Putamen (tissue), 1 donor: Measurements from ENCODE around the gene TANGO2.

Experiments used
- DNase-seq: peaks from one replicate; pipeline ENCODE4 v3.0.0-alpha.2; 2016; ENCODE audit warnings: low spot score

The TANGO2 gene

DNA sequence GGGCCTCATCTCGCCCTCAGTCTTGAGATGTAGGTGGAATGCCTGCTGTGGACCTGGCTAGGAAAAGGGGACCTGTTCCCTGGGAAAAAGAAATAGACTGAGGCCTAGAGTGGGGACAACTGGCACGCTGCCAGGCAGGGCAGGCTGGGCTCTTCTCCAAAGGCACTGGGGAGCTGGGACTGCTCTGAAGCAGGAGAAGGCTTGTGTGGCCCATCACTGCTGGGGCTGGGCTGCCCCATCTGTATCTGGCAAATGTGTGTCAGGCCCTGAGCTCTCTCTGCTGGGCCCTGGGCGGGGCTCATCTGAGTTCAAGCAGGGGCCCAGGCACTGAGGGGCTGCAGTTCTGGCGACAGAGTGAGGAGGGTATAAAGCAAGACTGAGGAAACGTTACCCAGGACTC is 37.2 kb upstream of the TANGO2 start:
- no peak for DNase-seq

- DNase-seq = no peak
These were observed 36.6 kb upstream of the TANGO2 start for GRCh38 chr22:19984201-19984753.

DNA sequence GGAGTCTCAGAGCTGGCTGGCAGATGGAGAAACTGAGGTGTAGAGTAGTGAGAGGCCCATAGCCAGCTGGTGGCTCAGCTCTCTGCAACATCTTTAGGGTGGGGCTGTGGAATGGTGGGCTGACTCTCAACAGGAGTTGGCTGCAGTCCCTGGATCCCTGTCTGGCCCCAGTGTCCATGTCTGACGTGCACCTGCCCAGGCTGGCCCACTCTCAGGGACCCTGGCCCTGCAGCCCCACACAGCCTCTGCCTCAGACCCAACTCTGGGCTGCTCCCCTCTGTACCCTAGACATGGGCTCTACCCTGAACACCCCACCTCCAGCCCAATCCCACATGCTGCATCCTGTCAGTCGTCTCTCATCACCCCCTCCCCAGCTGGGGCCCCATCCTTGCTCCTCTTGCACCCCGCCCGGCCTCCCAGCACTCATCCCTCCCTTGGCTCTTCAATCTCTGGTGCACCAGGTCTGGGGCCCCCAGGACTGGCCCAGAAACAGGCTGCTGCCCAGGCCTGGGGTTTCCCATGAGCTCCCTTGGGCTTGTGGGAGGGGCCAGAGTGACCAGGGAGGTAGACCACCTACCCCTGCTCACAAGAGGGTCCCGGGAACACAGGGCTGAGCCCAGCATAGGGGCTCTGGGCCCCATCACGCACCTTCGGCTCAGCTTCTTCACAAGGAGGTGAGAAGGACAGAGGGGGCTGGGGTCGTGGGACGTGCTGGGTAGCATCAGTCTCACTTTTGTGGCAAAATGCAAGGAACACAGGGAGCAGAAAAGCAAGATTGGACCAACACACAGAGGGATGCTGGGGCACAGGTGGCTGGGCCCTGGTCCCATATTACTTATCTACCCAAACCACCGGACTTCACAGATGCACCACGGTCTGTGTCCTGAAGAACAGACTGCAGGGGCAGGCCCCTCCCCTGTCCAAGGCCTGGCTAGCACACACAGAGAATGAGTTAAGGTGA is 35.8 kb upstream of the TANGO2 start:
- no peak for DNase-seq

DNA sequence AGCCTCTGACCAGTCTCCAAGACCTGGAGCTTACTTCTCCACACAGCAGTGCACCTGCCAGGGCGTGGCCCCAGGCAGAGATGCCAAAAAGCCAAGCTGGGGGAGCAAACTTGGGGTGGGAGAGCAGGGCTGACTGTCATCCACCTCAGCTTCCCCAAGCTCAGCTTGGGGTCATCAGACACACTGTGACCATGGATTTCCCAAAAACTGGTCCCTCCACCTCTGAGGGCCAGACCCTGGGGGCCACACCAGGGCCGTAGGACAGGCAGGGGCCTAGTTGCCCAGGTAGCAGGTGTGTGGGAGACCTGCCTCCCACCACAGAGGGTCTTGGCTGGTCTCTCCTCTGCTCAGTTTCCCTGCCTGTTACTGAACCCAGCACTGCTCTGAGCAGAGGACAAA is 34.9 kb upstream of the TANGO2 start:
- no peak for DNase-seq

GRCh38 chr22:19986410-19987341 is 34.2 kb upstream of the TANGO2 start:
- DNase-seq = peak; percentile 54

- no peak for DNase-seq
These were observed 33.3 kb upstream of the TANGO2 start for GRCh38 chr22:19987394-19988306.

- DNase-seq = no peak
These were observed 32.5 kb upstream of the TANGO2 start for GRCh38 chr22:19988331-19988808.

- no peak for DNase-seq
These were observed 31.8 kb upstream of the TANGO2 start for GRCh38 chr22:19988965-19989724.

GRCh38 chr22:19989725-19990067 is 31.2 kb upstream of the TANGO2 start:
- no peak for DNase-seq

DNA sequence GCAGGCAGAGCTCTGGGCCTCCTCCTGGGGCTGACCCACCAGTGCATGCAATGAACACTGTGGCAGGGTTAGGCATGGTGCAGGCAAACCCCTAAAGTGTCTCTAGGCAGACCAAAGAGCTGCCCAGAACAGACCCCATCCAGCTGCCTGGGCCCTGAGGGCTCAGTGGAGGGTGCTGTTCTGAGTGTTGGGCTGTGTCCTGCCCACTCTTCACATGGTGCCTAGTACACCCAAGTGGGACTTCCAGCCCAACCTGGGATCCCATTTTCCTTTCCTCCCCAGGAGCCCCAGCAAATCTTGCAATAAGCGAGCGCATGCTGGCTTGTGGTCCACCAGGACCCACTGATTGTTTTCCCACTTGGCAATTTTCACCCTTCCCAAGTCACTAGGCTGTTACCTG is 30.7 kb upstream of the TANGO2 start:
- no peak for DNase-seq

GRCh38 chr22:19990609-19991394 is 30.1 kb upstream of the TANGO2 start:
- DNase-seq = no peak

DNA sequence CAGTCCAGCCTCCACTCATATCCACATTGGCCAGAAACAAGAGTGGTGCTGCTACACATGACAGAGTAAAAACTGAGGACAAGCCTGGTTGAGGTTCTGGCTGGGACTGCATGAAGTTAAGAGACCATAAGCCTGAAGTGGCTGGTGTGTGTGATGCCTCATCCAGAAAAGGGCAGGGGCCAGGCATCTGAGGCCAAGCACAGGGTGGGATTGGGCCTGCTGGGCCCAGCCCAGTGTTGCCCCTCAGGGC is 29.6 kb upstream of the TANGO2 start:
- DNase-seq = no peak

- DNase-seq = peak; percentile 32
These were observed 29.1 kb upstream of the TANGO2 start for GRCh38 chr22:19991645-19992451.

DNA sequence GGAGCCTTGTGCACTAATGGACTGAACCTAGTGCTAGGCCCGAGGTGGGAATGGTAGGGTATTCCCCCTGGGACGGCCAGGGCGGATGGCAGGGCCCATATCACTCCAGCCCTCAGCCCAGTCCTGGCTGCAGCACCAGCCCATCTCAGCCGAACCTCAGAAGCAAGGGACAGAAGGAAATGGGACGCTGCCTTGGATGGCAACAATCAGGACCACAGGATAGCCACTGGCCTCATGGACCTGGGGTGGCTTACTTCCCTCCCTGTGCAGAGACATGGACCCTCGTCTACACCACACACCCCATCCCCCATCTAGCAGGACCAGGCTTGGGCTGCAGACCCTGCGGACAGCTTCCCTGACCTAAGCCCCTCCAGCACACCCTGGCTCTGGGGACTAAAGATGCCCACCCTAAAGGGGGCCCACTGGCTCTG is 28.4 kb upstream of the TANGO2 start:
- DNase-seq = no peak

DNA sequence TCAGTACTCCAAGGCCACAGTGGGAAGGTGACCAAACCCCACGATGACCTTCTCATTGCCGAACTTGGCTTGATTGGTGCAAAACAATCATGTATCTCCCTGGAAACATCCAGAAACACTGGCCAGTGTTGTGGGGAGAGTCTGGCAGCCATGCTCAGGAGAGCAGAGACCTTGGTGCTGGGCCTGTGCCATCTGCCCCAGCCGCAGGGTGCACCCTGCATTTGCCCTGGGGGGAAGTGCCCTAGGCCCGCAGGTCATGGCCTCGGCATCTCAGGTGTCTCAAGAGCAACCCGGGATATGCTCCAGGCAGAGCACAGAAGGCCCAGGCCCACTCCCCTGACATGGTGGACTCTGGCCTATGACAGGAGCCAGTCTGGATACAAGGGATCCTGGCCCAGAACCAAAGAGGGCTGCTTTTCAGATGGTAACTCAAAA is 28.0 kb upstream of the TANGO2 start:
- no peak for DNase-seq

DNA sequence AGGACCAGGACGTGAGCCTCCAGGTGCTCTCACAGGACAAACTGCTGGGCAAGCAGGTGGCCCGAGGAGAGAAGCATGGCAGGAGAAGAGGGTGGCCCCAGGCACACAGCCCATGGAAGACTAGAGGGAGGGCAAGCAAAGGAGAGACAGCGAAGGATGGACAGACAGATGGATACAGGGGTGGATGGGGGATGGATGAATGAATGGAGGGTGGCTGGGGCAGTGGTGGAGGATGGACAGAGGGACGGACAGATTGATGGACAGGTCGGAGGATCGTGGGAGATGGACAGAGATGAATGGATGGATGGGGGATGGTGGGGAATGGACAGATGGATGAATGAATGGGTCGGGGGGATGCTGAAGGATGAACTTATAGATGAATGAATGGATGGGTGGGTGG is 27.0 kb upstream of the TANGO2 start:
- no peak for DNase-seq

- DNase-seq = no peak
These were observed 25.9 kb upstream of the TANGO2 start for GRCh38 chr22:19994851-19995610.

GRCh38 chr22:19995611-19996339 is 25.1 kb upstream of the TANGO2 start:
- DNase-seq = no peak
